ENCODE measurements around the gene SFXN5. TPM values are rescaled to one million over a fixed set of nuclear protein-coding genes. Genes with fewer than 3 reads are reported as not detected.

SFXN5 gene
- total and polyA plus RNA-seq, 2 donors (not counting 3 experiments of a cell fraction or from before 2014, with no cell fraction given) = 18.7 to 28.6 TPM

DNA sequence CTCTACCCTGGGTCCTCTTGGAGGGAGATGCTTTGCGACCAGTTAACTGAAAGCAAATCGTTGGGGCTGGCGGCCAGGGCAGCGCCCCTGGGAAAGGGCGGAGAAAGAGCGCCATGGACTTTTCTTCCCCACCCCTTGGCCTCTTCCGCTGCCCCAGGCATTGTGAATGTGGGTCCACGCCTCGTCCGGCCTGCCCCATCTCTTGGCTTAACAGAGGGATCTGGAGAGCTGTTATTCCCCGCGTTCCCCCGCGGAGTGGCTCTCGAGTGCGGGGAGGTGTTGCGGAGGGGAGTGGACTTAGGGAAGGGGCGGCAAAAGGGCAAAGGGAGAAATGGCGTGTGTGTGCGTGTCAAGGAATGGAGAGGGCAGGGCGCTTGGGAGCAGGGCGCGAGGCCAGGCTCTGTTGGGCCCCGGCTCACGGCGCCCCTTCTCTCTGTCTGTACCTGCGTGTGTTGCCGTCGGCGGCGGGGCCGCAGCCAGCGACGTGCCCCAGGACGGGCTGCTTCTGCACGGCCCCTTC, 147.6 kb downstream of the SFXN5 start:
- Histone ChIP-seq H3K36me3 (ENCODE audit: control insufficient read depth in 2 of 2, extremely low read depth in 1 of 2, insufficient read depth in 2 of 2, low read length in 2 of 2) (no peaks in the 10 kb centered on the region), H3K4me2 (ENCODE audit: insufficient read depth, low read length) (no peak overlapping the region), H3K27me3 (ENCODE audit: control insufficient read depth in 2 of 2, insufficient read depth in 2 of 2, low read length in 2 of 2) (peaks cover 93 to 100% of the 10 kb centered on the region in 2 experiments), H3K4me1 (ENCODE audit: control insufficient read depth, extremely low read depth, insufficient read depth, low read length) (peaks cover 3% of the 10 kb centered on the region), H3K27ac (ENCODE audit: insufficient read depth, low read depth, low read length) (no peak overlapping the region), H3K9ac (replicated peaks; ENCODE audit: extremely low read depth, insufficient read depth, low read length) (no peak overlapping the region), H4K20me1 (replicated peaks; ENCODE audit: control insufficient read depth, extremely low read depth, insufficient read depth, low read length) (no peaks in the 10 kb centered on the region), H3K9me3 (replicated peaks; ENCODE audit: control insufficient read depth, insufficient read depth, low read length) (peaks cover 4% of the 10 kb centered on the region), H3K9me1 (replicated peaks; ENCODE audit: control insufficient read depth, extremely low read depth, insufficient read depth, low read length) (no peaks in the 10 kb centered on the region), H2AFZ (ENCODE audit: low read depth, low read length) (no peak overlapping the region), H3K79me2 (ENCODE audit: control insufficient read depth, insufficient read depth, low read length) (no peaks in the 10 kb centered on the region), H3K4me3 (replicated peaks in 1 of 3; ENCODE audit: insufficient read depth in 1 of 3, low read depth in 1 of 3, low read length in 3 of 3) (no peak overlapping the region)
- TF ChIP-seq EZH2 (IDR thresholded peaks at IDR 0.05; ENCODE audit: borderline replicate concordance, low read depth, low read length, severe bottlenecking) (no peak), MYC (IDR thresholded peaks at IDR 0.05; ENCODE audit: low read depth, low read length) (no peak), FOS (IDR thresholded peaks at IDR 0.05; ENCODE audit: borderline replicate concordance, insufficient read depth, low read length) (no peak), GATA2 (IDR thresholded peaks at IDR 0.05; ENCODE audit: insufficient read depth, insufficient read length, low read depth, low read length) (no peak), POLR2A (IDR thresholded peaks at IDR 0.05; ENCODE audit: low read depth, low read length) (no peak), POLR2AphosphoS5 (IDR thresholded peaks at IDR 0.05; ENCODE audit: insufficient read depth, low read depth, low read length) (no peak), JUN (IDR thresholded peaks at IDR 0.05; ENCODE audit: borderline replicate concordance, insufficient read depth, insufficient read length, low read depth) (no peak)
- TF ChIP-seq, protein P1, sequence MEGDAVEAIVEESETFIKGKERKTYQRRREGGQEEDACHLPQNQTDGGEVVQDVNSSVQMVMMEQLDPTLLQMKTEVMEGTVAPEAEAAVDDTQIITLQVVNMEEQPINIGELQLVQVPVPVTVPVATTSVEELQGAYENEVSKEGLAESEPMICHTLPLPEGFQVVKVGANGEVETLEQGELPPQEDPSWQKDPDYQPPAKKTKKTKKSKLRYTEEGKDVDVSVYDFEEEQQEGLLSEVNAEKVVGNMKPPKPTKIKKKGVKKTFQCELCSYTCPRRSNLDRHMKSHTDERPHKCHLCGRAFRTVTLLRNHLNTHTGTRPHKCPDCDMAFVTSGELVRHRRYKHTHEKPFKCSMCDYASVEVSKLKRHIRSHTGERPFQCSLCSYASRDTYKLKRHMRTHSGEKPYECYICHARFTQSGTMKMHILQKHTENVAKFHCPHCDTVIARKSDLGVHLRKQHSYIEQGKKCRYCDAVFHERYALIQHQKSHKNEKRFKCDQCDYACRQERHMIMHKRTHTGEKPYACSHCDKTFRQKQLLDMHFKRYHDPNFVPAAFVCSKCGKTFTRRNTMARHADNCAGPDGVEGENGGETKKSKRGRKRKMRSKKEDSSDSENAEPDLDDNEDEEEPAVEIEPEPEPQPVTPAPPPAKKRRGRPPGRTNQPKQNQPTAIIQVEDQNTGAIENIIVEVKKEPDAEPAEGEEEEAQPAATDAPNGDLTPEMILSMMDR (IDR thresholded peaks at IDR 0.05; ENCODE audit: extremely low read depth in 1 of 2, insufficient read depth in 1 of 2, low read depth in 1 of 2, low read length in 2 of 2) = no peak
- TF ChIP-seq, protein P2, sequence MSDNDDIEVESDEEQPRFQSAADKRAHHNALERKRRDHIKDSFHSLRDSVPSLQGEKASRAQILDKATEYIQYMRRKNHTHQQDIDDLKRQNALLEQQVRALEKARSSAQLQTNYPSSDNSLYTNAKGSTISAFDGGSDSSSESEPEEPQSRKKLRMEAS (IDR thresholded peaks at IDR 0.05; ENCODE audit: insufficient read depth, insufficient read length) = no peak
- intact Hi-C loops (cut with micrococcal nuclease) = no loop called here
- ChIA-PET POLR2A (no interaction called here), CTCF (interaction anchor here (5.3 to 5.8 kb wide), 2 partner anchors 30 to 50 kb away, joined by 25 to 26 read pairs; no protein-coding TSS in a partner anchor)
- no peak for DNase-seq (ENCODE audit: low read depth, low spot score)
- dilution Hi-C loops (cut with MboI; ENCODE audit: extremely low pct_ligation_motif_present, low sequenced_read_pairs) = no loop called here
- BruUV-seq (replicated peaks) = no TSS peak
- FAIRE-seq = no peak
